ENCODE results near the gene AK9. TPM values are rescaled to one million over a fixed set of nuclear protein-coding genes. Genes with fewer than 3 reads are reported as not detected.

Gene AK9
- polyA plus RNA-seq, 1 of the 3 experiments (the other 2 are of a cell fraction), result 0.76 TPM

DNA sequence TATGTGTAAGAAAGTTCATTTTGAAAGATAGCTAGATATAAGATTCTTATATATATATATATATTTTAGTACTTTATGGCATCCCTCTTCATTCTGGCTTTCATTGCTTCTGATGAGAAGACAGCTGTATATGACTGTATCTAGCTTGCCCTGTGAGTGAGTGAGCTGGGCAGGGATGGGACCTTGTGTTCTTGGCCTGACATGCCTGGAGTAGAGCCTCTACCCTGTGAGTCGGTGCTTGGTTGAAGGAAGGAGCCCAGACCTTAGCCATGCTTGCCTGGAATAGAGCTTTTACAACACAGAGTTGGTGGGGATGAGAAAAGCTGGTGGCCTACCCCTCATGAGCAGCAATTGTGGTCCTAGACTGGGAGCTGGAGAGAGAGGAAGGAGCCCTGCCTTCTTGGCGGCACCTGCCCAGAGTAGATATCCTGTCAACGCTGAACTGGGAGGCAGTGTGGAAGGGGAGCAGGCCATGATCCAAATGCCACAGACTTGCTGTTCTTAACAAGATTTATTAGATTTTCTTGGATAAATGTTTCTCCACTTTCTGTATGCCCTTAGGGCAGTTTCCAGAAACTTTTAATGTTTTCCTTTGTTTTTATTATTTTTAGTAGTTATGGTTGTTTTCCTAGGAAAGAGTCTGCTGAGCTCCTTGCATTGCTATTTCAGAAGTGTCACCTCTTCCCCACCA is 31.7 kb upstream of the AK9 start:
- DNase-seq, result no peak
- CTCF ChIA-PET, result interaction anchor here (0.7 to 5.5 kb wide), 5 partner anchors 15 to 668 kb away, joined by 3 to 29 read pairs (median 4); no protein-coding TSS in a partner anchor
- POLR2A ChIA-PET, result no interaction called here
- H2AFZ ChIP-seq (ENCODE audit: low read depth), result no peak overlapping the region
- H3F3A ChIP-seq (replicated peaks; ENCODE audit: insufficient read depth), result no peaks in the 10 kb centered on the region
- H3K4me2 ChIP-seq, result no peak overlapping the region
- no peaks in the 10 kb centered on the region for H3K9me3 ChIP-seq
- H3K27ac ChIP-seq (ENCODE audit: low read depth in 2 of 2, low read length in 1 of 2), result no peak overlapping the region
- H3K4me1 ChIP-seq (ENCODE audit: control insufficient read depth in 1 of 2, insufficient read depth in 2 of 2, low read depth in 1 of 2, low read length in 1 of 2), result no peaks in the 10 kb centered on the region; a peak in 1 of 4 replicates
- H3K36me3 ChIP-seq (replicated peaks in 1 of 2; ENCODE audit: control insufficient read depth in 1 of 2, insufficient read depth in 2 of 2, low read length in 1 of 2), result peaks cover 0 to 3% of the 10 kb centered on the region in 2 experiments
- TF ChIP-seq POLR2AphosphoS5 (IDR thresholded peaks at IDR 0.05; ENCODE audit: low read depth, low read length), result no peak
- TF ChIP-seq RAD21 (IDR thresholded peaks at IDR 0.05; ENCODE audit: low read length), result no peak
- TF ChIP-seq, protein P1, sequence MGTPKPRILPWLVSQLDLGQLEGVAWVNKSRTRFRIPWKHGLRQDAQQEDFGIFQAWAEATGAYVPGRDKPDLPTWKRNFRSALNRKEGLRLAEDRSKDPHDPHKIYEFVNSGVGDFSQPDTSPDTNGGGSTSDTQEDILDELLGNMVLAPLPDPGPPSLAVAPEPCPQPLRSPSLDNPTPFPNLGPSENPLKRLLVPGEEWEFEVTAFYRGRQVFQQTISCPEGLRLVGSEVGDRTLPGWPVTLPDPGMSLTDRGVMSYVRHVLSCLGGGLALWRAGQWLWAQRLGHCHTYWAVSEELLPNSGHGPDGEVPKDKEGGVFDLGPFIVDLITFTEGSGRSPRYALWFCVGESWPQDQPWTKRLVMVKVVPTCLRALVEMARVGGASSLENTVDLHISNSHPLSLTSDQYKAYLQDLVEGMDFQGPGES (IDR thresholded peaks at IDR 0.05; ENCODE audit: low read depth, low read length), result no peak
- TF ChIP-seq YY1 (IDR thresholded peaks at IDR 0.05; ENCODE audit: low read depth), result no peak
- no peak for TF ChIP-seq JUND (IDR thresholded peaks at IDR 0.05)
- TF ChIP-seq REST (IDR thresholded peaks at IDR 0.05; ENCODE audit: low read depth, low read length), result no peak
- TF ChIP-seq MAX (IDR thresholded peaks at IDR 0.05; ENCODE audit: low read depth), result no peak
- TF ChIP-seq NFIC (IDR thresholded peaks at IDR 0.05; ENCODE audit: borderline replicate concordance), result no peak
- no peak for TF ChIP-seq CTCF (IDR thresholded peaks at IDR 0.05)
- no peak for TF ChIP-seq TAF1 (IDR thresholded peaks at IDR 0.05; ENCODE audit: borderline replicate concordance, low read depth, low read length)
- no peak for TF ChIP-seq CHD2 (IDR thresholded peaks at IDR 0.05; ENCODE audit: low read length, partially characterized antibody)
- no peak for TF ChIP-seq TEAD4 (IDR thresholded peaks at IDR 0.05; ENCODE audit: borderline replicate concordance, insufficient read depth)
- no peak for TF ChIP-seq SMC3 (IDR thresholded peaks at IDR 0.05; ENCODE audit: low read depth, low read length)
- no peak for TF ChIP-seq ELF1 (IDR thresholded peaks at IDR 0.05)
- TF ChIP-seq, protein P2, sequence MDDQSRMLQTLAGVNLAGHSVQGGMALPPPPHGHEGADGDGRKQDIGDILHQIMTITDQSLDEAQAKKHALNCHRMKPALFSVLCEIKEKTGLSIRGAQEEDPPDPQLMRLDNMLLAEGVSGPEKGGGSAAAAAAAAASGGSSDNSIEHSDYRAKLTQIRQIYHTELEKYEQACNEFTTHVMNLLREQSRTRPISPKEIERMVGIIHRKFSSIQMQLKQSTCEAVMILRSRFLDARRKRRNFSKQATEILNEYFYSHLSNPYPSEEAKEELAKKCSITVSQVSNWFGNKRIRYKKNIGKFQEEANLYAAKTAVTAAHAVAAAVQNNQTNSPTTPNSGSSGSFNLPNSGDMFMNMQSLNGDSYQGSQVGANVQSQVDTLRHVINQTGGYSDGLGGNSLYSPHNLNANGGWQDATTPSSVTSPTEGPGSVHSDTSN (IDR thresholded peaks at IDR 0.05), result no peak
- no peaks in the 10 kb centered on the region for H3K79me2 ChIP-seq (ENCODE audit: insufficient read depth)
- no peaks in the 10 kb centered on the region for H3K27me3 ChIP-seq (ENCODE audit: insufficient read depth)
- H3K4me3 ChIP-seq (ENCODE audit: low read depth in 2 of 2, low read length in 1 of 2), result no peak overlapping the region
- H4K20me1 ChIP-seq (ENCODE audit: insufficient read depth), result no peaks in the 10 kb centered on the region
- 100% methylated on average over 1 of the region's 3 CpGs for WGBS (ENCODE audit: low lambda C conversion rate)
- no peak overlapping the region for H3K9ac ChIP-seq
- no peaks in the 10 kb centered on the region for H3K9me2 ChIP-seq
